Astrocyte of the cerebellum (primary cell): ENCODE data around the gene CHKB.

Source experiments
- DNase-seq: peaks from one replicate; pipeline ENCODE4 v3.0.0-alpha.2; 2011; ENCODE audit warnings: low read depth
- H3K4me3 ChIP-seq: 2 replicates; pipeline ENCODE4 v1.5.1; 2011; ENCODE audit warnings: mild to moderate bottlenecking, low read depth, low read length, moderate library complexity
- in situ Hi-C: cut with HindIII; loops from 2 replicates; pipeline ENCODE4 v1.10.0; 2017; ENCODE audit warnings: low sequenced_read_pairs
- TF ChIP-seq, protein P1 (sequence below): IDR thresholded peaks from 2 replicates; pipeline ENCODE4 v1.5.1; 2012; ENCODE audit warnings: low read length, low read depth, moderate library complexity, mild to moderate bottlenecking; ENCODE audit errors: missing control alignments

The CHKB gene

GRCh38 chr22:50607659-50608020, 25.0 kb upstream of the CHKB start:
- TF ChIP-seq, protein P1, sequence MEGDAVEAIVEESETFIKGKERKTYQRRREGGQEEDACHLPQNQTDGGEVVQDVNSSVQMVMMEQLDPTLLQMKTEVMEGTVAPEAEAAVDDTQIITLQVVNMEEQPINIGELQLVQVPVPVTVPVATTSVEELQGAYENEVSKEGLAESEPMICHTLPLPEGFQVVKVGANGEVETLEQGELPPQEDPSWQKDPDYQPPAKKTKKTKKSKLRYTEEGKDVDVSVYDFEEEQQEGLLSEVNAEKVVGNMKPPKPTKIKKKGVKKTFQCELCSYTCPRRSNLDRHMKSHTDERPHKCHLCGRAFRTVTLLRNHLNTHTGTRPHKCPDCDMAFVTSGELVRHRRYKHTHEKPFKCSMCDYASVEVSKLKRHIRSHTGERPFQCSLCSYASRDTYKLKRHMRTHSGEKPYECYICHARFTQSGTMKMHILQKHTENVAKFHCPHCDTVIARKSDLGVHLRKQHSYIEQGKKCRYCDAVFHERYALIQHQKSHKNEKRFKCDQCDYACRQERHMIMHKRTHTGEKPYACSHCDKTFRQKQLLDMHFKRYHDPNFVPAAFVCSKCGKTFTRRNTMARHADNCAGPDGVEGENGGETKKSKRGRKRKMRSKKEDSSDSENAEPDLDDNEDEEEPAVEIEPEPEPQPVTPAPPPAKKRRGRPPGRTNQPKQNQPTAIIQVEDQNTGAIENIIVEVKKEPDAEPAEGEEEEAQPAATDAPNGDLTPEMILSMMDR, result no peak
- in situ Hi-C loops, result no loop called here
- no peak overlapping the region for H3K4me3 ChIP-seq
- no peak for DNase-seq

GRCh38 chr22:50606946-50607658, 24.5 kb upstream of the CHKB start:
- in situ Hi-C loops, result no loop called here
- TF ChIP-seq, protein P1, result no peak
- no peak for DNase-seq
- no peak overlapping the region for H3K4me3 ChIP-seq

GRCh38 chr22:50606165-50606945, 23.7 kb upstream of the CHKB start:
- DNase-seq, result no peak
- in situ Hi-C loops, result no loop called here
- H3K4me3 ChIP-seq, result no peak overlapping the region
- TF ChIP-seq, protein P1, result peak; percentile 18

DNA sequence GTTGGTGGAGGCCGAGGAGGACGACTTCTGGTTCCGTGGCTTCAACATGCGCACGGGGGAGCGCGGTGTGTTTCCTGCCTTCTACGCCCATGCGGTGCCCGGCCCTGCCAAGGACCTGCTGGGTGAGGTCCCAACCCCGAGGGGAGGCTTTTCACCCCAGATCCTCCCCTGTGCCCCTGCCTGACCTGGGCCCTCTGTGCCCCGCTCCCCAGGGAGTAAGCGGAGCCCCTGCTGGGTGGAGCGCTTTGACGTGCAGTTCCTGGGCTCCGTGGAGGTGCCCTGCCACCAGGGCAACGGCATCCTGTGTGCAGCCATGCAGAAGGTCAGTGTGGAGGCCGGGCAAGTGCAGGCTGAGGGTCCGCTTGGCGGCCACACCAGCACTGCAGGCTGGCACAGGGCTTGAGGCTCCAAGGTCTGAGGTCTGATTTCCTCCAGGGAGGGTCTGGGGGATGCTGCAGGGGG, 23.0 kb upstream of the CHKB start:
- H3K4me3 ChIP-seq, result no peak overlapping the region
- DNase-seq, result no peak
- TF ChIP-seq, protein P1, result no peak
- in situ Hi-C loops, result no loop called here

GRCh38 chr22:50605002-50605612, 22.5 kb upstream of the CHKB start:
- no peak for DNase-seq
- in situ Hi-C loops, result no loop called here

More at GRCh38 chr22:50605002-50605612, 22.5 kb upstream of the CHKB start:
- H3K4me3 ChIP-seq, result no peak overlapping the region
- TF ChIP-seq, protein P1, result no peak
